ENCODE results near the gene CCNC. TPM values are rescaled to one million over a fixed set of nuclear protein-coding genes. Genes with fewer than 3 reads are reported as not detected.

CCNC gene
- total RNA-seq, 1 donor from 2014 or later, result 49.3 TPM

DNA sequence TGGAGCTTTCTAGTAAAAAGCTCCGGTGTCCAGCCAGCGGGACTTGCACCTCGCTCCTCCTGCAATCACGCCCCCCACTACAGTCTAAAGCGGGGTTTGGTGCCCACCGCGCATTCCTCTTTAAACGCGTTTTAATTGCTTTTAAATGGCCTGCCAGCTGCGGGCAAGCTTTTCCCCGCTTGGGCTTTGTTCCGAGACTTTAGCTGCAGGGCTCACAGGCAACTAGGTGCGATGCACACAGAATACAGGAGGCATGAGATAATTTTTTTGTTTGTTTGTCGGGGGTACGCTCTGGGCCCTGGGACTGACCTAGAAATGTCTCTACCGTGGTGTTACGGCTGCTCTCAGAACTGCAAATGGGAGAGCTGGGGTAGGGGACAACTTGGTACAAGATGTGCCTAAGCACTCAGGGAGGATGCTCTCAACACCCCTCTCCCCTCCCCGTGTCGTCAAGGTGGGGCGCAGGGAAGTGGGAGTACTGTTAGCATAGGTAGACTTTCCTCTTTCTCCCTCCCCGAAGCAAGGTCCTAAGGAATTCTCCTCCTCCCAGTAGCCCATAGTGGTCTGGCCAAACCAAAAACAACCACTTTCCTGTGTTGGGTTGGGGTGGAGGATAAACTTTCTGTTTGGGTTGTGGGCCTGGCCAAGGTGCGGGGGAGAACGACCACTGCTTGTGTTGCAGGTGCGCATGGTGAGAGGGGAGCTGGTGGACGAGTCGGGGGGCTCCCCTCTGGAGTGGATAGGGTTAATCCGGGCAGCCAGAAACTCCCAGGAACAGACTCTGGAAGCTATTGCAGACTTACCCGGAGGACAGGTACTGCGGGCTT is 39.8 kb upstream of the CCNC start:
- no peak for DNase-seq
- Mint-ChIP-seq H3K4me3 (ENCODE audit: unreplicated experiment) (peak overlapping the region; percentile 88), H3K27me3 (ENCODE audit: unreplicated experiment) (peaks cover 39% of the 10 kb centered on the region), H3K4me1 (ENCODE audit: low read depth, unreplicated experiment) (peaks cover 38% of the 10 kb centered on the region), H3K36me3 (ENCODE audit: unreplicated experiment) (peaks cover 4% of the 10 kb centered on the region), H3K9me3 (ENCODE audit: unreplicated experiment) (peaks cover 18% of the 10 kb centered on the region), H3K27ac (ENCODE audit: unreplicated experiment) (peak overlapping the region; percentile 55)
- TF ChIP-seq, protein P1, sequence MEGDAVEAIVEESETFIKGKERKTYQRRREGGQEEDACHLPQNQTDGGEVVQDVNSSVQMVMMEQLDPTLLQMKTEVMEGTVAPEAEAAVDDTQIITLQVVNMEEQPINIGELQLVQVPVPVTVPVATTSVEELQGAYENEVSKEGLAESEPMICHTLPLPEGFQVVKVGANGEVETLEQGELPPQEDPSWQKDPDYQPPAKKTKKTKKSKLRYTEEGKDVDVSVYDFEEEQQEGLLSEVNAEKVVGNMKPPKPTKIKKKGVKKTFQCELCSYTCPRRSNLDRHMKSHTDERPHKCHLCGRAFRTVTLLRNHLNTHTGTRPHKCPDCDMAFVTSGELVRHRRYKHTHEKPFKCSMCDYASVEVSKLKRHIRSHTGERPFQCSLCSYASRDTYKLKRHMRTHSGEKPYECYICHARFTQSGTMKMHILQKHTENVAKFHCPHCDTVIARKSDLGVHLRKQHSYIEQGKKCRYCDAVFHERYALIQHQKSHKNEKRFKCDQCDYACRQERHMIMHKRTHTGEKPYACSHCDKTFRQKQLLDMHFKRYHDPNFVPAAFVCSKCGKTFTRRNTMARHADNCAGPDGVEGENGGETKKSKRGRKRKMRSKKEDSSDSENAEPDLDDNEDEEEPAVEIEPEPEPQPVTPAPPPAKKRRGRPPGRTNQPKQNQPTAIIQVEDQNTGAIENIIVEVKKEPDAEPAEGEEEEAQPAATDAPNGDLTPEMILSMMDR (IDR thresholded peaks at IDR 0.05; ENCODE audit: partially characterized antibody, unreplicated experiment), result no peak

DNA sequence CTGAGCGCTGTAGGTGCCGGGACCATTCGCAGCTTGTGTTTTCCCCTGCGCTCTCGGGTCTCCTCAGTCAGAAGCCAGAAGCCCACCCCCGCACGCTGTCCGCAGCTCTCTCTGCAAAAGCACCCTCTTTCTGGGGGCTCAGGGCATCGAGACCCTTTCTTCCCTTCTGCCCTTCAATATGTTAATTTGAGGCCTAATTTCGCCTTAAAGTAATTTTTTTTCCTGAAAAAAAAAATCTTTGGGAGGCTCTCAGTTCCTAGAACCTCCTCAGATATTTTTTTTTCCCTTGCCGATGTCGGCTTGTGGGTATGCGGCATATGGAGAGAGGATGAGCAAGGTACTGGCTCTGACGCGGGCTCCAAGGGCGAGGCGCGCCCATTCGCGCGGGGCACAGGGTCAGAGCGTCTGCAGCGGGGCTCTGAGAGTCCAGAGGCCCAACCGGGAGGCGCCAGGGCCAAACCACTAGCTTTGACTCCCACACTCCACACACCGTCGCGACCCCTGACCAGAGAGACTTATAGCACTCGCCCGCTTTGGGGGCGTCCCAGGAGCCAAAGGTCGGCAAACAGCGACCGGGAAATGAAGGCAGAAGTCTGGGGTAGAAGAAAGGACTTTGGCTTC is 39.1 kb upstream of the CCNC start:
- Mint-ChIP-seq H3K9me3 (ENCODE audit: unreplicated experiment) (peaks cover 17% of the 10 kb centered on the region), H3K36me3 (ENCODE audit: unreplicated experiment) (peaks cover 4% of the 10 kb centered on the region), H3K27ac (ENCODE audit: unreplicated experiment) (peak overlapping the region; percentile 77), H3K27me3 (ENCODE audit: unreplicated experiment) (peaks cover 36% of the 10 kb centered on the region), H3K4me1 (ENCODE audit: low read depth, unreplicated experiment) (peaks cover 40% of the 10 kb centered on the region), H3K4me3 (ENCODE audit: unreplicated experiment) (peak overlapping the region; percentile 88)
- DNase-seq, result no peak
- TF ChIP-seq, protein P1 (IDR thresholded peaks at IDR 0.05; ENCODE audit: partially characterized antibody, unreplicated experiment), result no peak

DNA sequence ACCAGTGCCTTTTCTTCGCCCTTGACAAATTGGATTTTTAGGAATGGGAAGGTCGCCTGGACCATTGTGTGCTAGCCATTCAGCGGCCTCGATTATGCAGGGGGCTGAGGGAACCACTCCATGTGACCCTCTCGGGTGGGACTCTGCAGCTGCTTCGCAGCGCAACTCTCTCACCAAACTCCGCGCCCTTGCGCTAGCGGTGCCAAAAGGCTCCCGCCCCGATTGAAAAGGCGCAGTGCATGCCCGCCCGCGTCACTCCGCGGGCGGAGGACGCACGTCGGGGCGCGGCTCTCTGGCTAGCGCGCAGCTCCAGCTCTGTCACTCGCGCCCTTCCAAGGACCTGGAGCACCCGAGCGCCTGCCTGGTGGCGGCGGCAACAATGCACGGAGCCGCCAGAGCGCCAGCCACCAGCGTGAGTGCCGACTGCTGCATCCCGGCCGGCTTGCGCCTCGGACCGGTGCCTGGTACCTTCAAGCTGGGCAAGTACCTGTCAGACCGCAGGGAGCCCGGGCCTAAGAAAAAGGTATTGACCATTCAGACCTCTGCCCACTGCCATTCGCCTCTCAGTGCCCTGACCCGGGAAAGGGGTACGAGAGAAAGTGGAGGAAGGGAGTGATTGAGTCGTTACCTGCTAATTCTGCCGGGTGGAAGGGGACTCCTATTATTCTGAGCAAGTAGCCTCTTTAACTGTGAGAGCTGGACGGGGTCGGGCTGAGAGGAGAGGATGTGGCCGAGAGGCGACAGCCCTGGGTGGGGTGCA is 38.4 kb upstream of the CCNC start, which contains the start of gene PRDM13:
Gene PRDM13 (plus strand): TSS at position 178 of the 760 bp plus-strand sequence. CDS start 202 bp downstream, at position 380.
- Mint-ChIP-seq H3K36me3 (ENCODE audit: unreplicated experiment) (peaks cover 4% of the 10 kb centered on the region), H3K4me1 (ENCODE audit: low read depth, unreplicated experiment) (peaks cover 40% of the 10 kb centered on the region), H3K27ac (ENCODE audit: unreplicated experiment) (peak within 1 kb of the TSS; percentile 82), H3K9me3 (ENCODE audit: unreplicated experiment) (peaks cover 12% of the 10 kb centered on the region), H3K27me3 (ENCODE audit: unreplicated experiment) (peaks cover 31% of the 10 kb centered on the region), H3K4me3 (ENCODE audit: unreplicated experiment) (peak within 1 kb of the TSS; percentile 88)
- TF ChIP-seq, protein P1 (IDR thresholded peaks at IDR 0.05; ENCODE audit: partially characterized antibody, unreplicated experiment), result no peak
- DNase-seq, result peak; percentile 64

DNA sequence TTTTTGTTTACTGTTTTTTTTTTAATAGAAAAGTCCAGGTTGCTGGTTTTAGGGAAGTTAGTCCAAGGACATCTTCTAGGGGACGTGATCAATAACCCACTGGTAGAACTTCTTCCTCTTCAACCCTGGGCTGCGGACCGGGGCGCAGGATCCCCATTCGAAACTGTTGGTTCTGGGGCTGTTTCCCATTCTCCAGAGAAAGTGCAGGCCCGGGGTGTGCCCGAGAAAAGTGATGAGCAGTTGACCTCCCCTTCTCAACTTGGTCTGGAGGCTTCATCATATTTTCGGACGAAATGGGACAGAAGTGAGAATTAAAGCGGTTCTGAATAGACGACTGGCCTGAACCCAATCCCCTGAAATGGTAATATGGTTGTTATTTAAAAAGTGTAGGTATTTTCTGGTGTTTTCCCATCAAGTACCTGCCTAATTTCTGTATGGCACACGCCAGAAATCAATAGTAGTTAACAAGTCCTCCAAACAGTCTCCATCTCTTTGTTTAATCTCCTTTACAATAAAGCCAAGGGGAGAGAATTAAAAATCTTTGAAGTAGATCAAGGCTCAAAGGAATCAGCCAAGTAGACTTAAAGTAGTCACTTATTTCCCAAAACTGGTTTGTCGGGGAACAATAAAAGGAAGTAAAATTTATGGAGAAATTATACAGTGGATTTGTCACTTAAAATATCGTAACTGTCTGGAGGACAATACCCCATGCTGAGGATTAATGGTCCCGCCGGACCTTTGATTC is 37.6 kb upstream of the CCNC start:
- DNase-seq, result no peak
- TF ChIP-seq, protein P1 (IDR thresholded peaks at IDR 0.05; ENCODE audit: partially characterized antibody, unreplicated experiment), result no peak
- peaks cover 31% of the 10 kb centered on the region for H3K27me3 Mint-ChIP-seq (ENCODE audit: unreplicated experiment)
- peak overlapping the region; percentile 88 for H3K4me3 Mint-ChIP-seq (ENCODE audit: unreplicated experiment)
- H3K27ac Mint-ChIP-seq (ENCODE audit: unreplicated experiment), result peak overlapping the region; percentile 82
- peaks cover 12% of the 10 kb centered on the region for H3K9me3 Mint-ChIP-seq (ENCODE audit: unreplicated experiment)
- peaks cover 33% of the 10 kb centered on the region for H3K4me1 Mint-ChIP-seq (ENCODE audit: low read depth, unreplicated experiment)
- H3K36me3 Mint-ChIP-seq (ENCODE audit: unreplicated experiment), result peaks cover 4% of the 10 kb centered on the region

Data from glutamatergic neuron (in vitro differentiated cells).